ENCODE data around the gene PPM1H.

DNA sequence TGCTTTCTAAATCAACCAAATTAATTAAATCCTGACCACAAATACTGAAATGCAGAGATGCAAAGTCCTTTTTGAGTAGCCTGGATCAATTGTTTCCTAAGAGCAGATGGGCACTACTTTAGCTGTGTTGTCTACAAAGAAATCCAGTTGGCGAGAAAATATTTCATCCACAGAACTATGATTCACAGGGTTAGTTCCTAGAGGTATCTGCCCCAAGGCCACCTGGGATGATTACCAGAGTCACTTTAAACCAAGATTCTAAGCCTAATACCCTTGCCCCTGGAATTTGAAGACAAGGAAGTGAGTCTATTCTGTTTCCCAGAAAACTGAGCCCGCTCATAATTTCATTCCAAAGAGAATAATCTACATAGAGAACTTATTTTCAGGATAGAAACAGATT, 198.4 kb downstream of the PPM1H start:
- TF ChIP-seq, protein P1, sequence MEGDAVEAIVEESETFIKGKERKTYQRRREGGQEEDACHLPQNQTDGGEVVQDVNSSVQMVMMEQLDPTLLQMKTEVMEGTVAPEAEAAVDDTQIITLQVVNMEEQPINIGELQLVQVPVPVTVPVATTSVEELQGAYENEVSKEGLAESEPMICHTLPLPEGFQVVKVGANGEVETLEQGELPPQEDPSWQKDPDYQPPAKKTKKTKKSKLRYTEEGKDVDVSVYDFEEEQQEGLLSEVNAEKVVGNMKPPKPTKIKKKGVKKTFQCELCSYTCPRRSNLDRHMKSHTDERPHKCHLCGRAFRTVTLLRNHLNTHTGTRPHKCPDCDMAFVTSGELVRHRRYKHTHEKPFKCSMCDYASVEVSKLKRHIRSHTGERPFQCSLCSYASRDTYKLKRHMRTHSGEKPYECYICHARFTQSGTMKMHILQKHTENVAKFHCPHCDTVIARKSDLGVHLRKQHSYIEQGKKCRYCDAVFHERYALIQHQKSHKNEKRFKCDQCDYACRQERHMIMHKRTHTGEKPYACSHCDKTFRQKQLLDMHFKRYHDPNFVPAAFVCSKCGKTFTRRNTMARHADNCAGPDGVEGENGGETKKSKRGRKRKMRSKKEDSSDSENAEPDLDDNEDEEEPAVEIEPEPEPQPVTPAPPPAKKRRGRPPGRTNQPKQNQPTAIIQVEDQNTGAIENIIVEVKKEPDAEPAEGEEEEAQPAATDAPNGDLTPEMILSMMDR (IDR thresholded peaks at IDR 0.05; ENCODE audit: control extremely low read depth in 1 of 3, insufficient read depth in 1 of 3, low read depth in 1 of 3, low read length in 3 of 3) = no peak
- TF ChIP-seq, protein P2, sequence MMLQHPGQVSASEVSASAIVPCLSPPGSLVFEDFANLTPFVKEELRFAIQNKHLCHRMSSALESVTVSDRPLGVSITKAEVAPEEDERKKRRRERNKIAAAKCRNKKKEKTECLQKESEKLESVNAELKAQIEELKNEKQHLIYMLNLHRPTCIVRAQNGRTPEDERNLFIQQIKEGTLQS (IDR thresholded peaks at IDR 0.05; ENCODE audit: insufficient read depth, low read depth, low read length) = no peak
- TF ChIP-seq POLR2AphosphoS5 (IDR thresholded peaks at IDR 0.05; ENCODE audit: low read depth, low read length) = no peak
- TF ChIP-seq RFX5 (IDR thresholded peaks at IDR 0.05; ENCODE audit: borderline replicate concordance, low read depth, low read length) = no peak
- TF ChIP-seq EZH2 (IDR thresholded peaks at IDR 0.05; ENCODE audit: low read depth, low read length, severe bottlenecking) = no peak
